Testis (tissue), 3 donors: Measurements from ENCODE around the gene AGA. TPM values are rescaled to one million over a fixed set of nuclear protein-coding genes. Genes with fewer than 3 reads are reported as not detected.

ENCODE experiments used
- DNase-seq: peaks from one replicate; pipeline ENCODE4 v3.0.0-alpha.2; 2019
- H3K27ac ChIP-seq, 2 donors: fragments of 200-600 bp; sonication (generic); one replicate each; pipeline ENCODE4 v1.5.1; 2019
- H3K27me3 ChIP-seq: fragments of 200-600 bp; sonication (generic); one replicate; pipeline ENCODE4 v1.5.1; 2019
- H3K36me3 ChIP-seq: fragments of 200-600 bp; sonication (generic); one replicate; pipeline ENCODE4 v1.5.1; 2017; ENCODE audit warnings: low read depth; ENCODE audit errors: missing control alignments
- H3K4me1 ChIP-seq: fragments of 200-600 bp; sonication (generic); one replicate; pipeline ENCODE4 v1.5.1; 2019
- H3K4me3 ChIP-seq, 2 donors: fragments of 200-600 bp; sonication (generic); one replicate each; pipeline ENCODE4 v1.5.1; 2017 to 2019
- H3K9me3 ChIP-seq: fragments of 200-600 bp; sonication (generic); one replicate; pipeline ENCODE4 v1.5.1; 2017
- POLR2A ChIP-seq: fragments of 450-650 bp; IDR thresholded peaks from one replicate; pipeline ENCODE4 v1.6.1; 2017; ENCODE audit warnings: antibody characterized with exemption, mild to moderate bottlenecking, moderate library complexity
- WGBS, 2 donors: methylation state at CpG; one replicate each; pipeline ENCODE4 v1.1.5; 2018; 5-methylcytosine and 5-hydroxymethylcytosine counted together
- intact Hi-C: fragments of 100-400 bp; cut with DNase I; formaldehyde crosslinking; loops from one replicate; pipeline ENCODE4 v1.15.1; 2023; ENCODE audit warnings: low total_unique reads
- polyA plus RNA-seq: library from polyadenylated mRNA; stranded (reverse); fragments of 350-450 nt; fragmentation: Illumina TruSeq; extraction: RNeasy Lipid Tissue Mini Kit (QIAGEN cat#74804); gene quantifications from one replicate; pipeline ENCODE4 v1.2.3, GENCODE V29; 2014; ENCODE audit warnings: low read depth, low replicate concordance; ENCODE audit not compliant: insufficient read depth
- total RNA-seq, 2 donors: library from RNA; depleted of rRNA; stranded (reverse); fragments of >200 nt; gene quantifications; one replicate each; pipeline ENCODE4 v1.2.3, GENCODE V29; 2016
- TF ChIP-seq, protein P1 (sequence below), 3 experiments: fragments of 450-650 bp in 2 of 3; fragments of 200-600 bp in 1 of 3; sonication (generic) in 1 of 3; IDR thresholded peaks; one replicate each; pipeline ENCODE4 v1.5.1; 2016 to 2019; ENCODE audit warnings: antibody characterized with exemption in 3 of 3, mild to moderate bottlenecking in 2 of 3, moderate library complexity in 1 of 3

AGA gene
- total and polyA plus RNA-seq, 3 donors from 2014 or later = 24.0 to 50.2 (median 39.0) TPM

GRCh38 chr4:177450426-177451107, 8.3 kb upstream of the AGA start:
- no peak overlapping the region for H3K4me3 ChIP-seq
- H3K27ac ChIP-seq = no peak overlapping the region
- intact Hi-C loops = no loop called here
- H3K36me3 ChIP-seq = no peaks in the 10 kb centered on the region
- H3K4me1 ChIP-seq = no peaks in the 10 kb centered on the region
- 80 to 82% methylated on average over 4 of the region's 4 CpGs for WGBS, 2 donors
- no peaks in the 10 kb centered on the region for H3K9me3 ChIP-seq
- DNase-seq = no peak
- TF ChIP-seq, protein P1, sequence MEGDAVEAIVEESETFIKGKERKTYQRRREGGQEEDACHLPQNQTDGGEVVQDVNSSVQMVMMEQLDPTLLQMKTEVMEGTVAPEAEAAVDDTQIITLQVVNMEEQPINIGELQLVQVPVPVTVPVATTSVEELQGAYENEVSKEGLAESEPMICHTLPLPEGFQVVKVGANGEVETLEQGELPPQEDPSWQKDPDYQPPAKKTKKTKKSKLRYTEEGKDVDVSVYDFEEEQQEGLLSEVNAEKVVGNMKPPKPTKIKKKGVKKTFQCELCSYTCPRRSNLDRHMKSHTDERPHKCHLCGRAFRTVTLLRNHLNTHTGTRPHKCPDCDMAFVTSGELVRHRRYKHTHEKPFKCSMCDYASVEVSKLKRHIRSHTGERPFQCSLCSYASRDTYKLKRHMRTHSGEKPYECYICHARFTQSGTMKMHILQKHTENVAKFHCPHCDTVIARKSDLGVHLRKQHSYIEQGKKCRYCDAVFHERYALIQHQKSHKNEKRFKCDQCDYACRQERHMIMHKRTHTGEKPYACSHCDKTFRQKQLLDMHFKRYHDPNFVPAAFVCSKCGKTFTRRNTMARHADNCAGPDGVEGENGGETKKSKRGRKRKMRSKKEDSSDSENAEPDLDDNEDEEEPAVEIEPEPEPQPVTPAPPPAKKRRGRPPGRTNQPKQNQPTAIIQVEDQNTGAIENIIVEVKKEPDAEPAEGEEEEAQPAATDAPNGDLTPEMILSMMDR (IDR thresholded peaks at IDR 0.05) = no peak
- TF ChIP-seq POLR2A = no peak
- H3K27me3 ChIP-seq = no peaks in the 10 kb centered on the region

DNA sequence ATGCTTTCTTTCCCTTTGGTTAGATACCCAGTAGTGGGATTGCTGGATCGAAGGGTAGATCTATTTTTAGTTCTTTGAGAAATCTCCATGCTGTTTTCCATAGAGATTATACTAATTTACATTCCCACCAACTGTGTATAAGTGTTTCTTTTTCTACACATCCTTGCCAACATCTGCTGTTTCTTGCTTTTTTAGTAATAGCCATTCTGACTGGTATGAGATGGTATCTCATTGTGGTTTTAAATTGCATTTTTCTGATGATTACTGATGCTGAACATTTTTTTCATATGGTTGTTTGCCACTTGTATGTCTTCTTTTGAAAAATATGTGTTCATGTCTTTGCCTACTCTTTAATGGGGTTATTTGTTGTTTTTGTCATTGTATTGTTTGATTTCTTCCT, 6.6 kb upstream of the AGA start:
- H3K36me3 ChIP-seq = no peaks in the 10 kb centered on the region
- H3K4me3 ChIP-seq = no peak overlapping the region
- DNase-seq = no peak
- H3K27ac ChIP-seq = no peak overlapping the region
- no peaks in the 10 kb centered on the region for H3K9me3 ChIP-seq
- no peaks in the 10 kb centered on the region for H3K4me1 ChIP-seq
- intact Hi-C loops = no loop called here
- TF ChIP-seq, protein P1 (IDR thresholded peaks at IDR 0.05) = no peak
- TF ChIP-seq POLR2A = no peak
- no peaks in the 10 kb centered on the region for H3K27me3 ChIP-seq
- WGBS, 2 donors = 83 to 96% methylated on average over 1 of the region's 1 CpG

GRCh38 chr4:177447417-177448004, 5.3 kb upstream of the AGA start:
- 74 to 78% methylated on average over 1 of the region's 1 CpG for WGBS, 2 donors
- Histone ChIP-seq H3K27ac (no peak overlapping the region), H3K9me3 (no peaks in the 10 kb centered on the region), H3K27me3 (no peaks in the 10 kb centered on the region), H3K36me3 (no peaks in the 10 kb centered on the region), H3K4me3 (no peak overlapping the region), H3K4me1 (no peaks in the 10 kb centered on the region)
- intact Hi-C loops = no loop called here
- TF ChIP-seq POLR2A = no peak
- TF ChIP-seq, protein P1 (IDR thresholded peaks at IDR 0.05) = no peak
- no peak for DNase-seq

- Histone ChIP-seq H3K36me3 (no peaks in the 10 kb centered on the region), H3K9me3 (no peaks in the 10 kb centered on the region), H3K27ac (no peak overlapping the region), H3K27me3 (no peaks in the 10 kb centered on the region), H3K4me1 (no peaks in the 10 kb centered on the region), H3K4me3 (no peak overlapping the region)
- DNase-seq = no peak
- TF ChIP-seq, protein P1 (IDR thresholded peaks at IDR 0.05) = no peak
- no peak for TF ChIP-seq POLR2A
- intact Hi-C loops = no loop called here
- 61 to 70% methylated on average over 2 of the region's 2 CpGs for WGBS, 2 donors
These were observed 4.3 kb upstream of the AGA start for GRCh38 chr4:177446586-177446985.
